NCI-H2196 (cell line): ENCODE measurements around the gene LCE1F.

Source experiments
- DNase-seq: peaks from one replicate; lab custom pipeline; 2025; ENCODE audit not compliant: unreplicated experiment; lab: John Stamatoyannopoulos, UW

Gene LCE1F

DNA sequence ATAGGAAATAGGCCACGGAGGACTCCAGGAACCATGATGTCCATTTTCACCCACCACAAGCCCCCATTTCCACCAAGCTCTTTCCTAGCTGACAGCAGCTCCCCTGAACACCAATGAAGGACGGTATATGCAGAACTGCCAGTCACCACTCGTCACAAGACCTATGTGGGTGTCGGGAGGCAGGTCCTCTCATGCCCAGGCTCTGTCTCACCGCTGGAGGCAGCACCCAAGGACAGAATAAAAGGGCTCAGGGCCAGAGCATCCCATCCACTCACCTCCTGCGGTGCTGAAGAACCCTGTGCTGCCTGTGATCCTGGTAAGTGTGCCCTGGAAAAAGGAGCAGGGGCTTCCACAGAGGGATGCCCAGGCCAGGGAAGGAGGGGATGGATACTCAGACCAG is at the start of gene LCE1F:
LCE1F (plus strand) TSS at position 266 of the 400 bp plus-strand sequence. CDS start 1,232 bp downstream, outside the sequence.
- DNase-seq: no peak

DNA sequence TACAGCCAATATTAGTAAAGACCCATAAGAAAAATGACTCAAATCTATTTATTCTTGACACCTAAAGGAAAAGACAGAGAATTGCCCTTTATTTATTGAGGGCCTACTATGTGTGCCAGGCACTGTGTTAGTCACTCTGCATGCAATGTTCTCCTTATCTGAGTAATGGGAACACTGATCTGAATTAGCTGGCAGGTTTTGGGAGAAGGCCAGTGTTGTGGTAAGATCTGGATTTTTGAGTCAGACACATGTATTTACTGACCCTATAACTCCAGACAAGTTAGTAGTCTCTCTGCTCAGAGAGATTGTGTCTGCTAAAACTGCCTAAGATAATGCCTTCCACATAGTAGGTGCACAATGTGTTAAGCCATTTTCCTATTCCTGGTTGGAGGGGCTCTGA is 49.7 kb upstream of the LCE1F start:
- no peak for DNase-seq

DNA sequence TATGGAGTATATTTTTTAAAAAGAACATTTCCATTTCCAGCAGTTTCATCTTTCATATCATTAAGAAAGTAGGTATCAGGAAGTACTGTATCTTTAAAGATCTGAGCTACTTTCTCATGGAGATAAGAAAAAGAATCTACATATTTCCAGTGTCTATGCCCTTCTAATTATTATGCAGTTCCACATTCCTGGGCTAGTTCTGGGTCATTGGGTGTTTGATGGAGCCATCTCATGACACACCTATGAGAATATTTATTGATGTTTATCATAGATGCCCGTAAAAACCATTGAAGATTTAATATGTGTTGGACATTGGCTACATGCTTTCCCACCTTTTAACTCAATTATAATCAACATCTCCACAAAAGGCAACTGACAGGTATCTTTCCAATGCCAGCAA is 46.0 kb upstream of the LCE1F start:
- DNase-seq: no peak

DNA sequence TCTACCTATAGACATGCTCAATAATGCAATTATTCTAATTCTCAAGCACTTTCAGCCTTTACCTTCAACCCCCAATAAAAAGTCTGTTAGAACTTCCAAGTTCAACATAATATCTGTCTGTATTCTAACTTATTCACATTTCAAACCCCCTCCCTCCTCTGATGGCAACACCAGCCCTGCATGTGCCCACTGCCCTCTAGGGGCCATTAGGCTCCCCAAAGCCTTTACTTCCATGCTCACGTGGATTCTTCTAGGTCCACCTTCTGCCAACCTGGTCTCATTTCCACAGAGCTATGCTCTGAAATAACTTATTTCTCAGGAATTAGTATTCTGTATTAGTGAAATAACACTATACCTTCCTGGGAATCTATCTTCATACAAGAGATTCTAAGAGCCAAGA is 39.3 kb upstream of the LCE1F start:
- DNase-seq: no peak

GRCh38 chr1:152737997-152738396 is 36.9 kb upstream of the LCE1F start:
- DNase-seq: no peak

- no peak for DNase-seq
Measured at GRCh38 chr1:152739841-152740240, 35.1 kb upstream of the LCE1F start.

- no peak for DNase-seq
Measured at GRCh38 chr1:152741656-152742055, 33.3 kb upstream of the LCE1F start.

DNA sequence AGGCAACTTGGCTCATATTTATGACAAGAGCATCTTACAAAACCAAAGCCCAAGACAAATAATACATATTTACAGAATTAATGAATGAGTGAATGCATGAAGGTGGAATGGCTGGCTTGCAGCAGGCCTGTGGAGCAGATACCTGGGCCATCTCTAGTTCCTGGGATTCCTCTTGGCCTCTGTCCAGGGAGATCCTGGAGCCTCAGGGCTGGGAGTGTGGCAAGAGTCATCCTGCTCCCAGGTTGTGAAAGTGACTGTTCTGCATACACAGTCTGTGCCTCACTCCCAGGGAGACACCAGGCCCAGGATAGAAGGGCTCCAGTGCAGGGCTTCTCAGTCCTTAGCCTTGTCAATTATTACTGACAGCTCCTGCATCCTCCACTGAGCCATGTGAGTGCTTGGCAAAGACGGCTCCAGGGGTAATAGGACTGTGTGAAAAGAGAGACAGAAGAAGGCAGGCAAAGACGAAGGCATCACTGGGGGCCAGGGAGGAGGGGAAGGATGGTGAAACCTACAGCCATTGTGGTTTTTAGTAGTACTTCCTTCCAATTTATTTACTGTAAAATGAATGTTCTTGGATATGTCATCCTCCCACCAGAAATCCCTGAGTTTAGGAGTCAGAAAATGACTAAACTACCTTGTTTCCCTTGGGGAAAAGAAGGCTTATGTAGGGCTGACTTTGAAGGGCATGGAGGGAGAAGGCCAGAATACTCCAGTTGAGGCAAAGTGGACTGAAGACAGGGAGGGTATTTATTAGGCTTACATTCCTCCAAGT is 31.4 kb upstream of the LCE1F start:
- no peak for DNase-seq

- no peak for DNase-seq
Measured at GRCh38 chr1:152745289-152745704, 29.6 kb upstream of the LCE1F start.

DNA sequence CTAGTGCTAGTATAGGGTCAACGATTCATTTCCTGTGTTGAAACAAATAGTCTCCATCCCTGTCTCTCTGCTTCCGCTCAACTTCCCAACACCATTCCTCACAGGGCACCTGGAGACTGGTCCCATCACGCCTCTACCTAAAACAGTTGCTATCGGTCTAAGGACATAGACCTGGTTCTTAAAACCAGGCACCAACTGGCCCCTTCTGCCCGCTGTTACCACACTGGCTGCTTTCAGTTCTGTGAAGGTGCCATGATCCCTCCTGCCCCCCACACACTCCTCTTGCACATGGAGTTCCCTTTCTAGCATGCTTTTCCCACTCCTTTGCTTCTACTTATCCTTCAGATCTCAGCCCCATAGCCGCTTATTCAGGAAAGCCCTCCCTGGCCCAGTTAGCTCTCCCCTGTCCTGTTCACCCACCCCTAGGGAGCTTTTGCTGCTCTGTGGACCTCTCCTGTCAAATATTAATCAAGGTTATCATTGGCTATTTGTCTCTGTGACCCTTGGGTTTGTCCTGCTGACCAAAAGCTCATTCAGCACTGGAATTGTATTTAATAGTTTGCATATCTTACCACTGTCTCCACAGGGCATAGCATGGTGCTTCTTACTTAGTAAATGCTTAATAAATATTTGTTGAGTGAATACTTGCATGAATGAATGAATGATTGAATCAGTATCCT is 29.0 kb upstream of the LCE1F start:
- DNase-seq: no peak

DNA sequence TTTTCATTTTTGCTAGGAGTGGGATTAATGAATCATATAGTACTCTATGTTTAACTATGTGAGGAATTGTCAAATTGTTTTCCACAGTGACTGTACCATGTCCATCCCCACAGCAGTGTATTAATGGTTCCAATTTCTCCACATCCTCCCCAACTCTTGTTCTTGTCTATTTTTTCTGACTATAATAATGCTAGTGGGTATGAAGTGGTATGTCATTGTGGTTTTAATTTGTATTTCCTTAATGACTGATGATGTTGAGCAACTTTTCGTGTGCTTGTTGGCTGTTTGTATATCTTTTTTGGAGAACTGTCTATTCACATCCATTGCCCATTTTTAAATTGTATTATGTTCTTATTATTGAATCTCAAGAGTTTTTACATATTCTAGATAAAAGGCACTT is 27.1 kb upstream of the LCE1F start:
- no peak for DNase-seq

DNA sequence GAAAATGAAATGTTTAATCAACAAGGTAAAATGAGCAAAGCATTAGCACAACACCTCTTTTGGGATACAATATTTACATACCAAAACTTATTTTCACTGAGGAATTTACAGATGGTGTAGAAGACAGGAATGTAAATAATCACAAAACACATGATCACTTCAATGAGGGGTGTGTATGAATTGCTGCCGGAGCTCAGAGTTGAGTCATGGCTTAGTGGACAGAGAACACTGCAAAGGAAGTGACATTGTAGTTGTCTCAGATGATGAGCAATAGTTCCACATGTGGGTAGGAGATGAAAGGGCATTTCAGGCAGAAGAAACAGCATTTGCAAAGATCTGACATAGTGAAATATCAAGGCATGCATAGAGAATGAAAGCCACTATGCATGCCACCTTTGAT is 22.7 kb upstream of the LCE1F start:
- no peak for DNase-seq

DNA sequence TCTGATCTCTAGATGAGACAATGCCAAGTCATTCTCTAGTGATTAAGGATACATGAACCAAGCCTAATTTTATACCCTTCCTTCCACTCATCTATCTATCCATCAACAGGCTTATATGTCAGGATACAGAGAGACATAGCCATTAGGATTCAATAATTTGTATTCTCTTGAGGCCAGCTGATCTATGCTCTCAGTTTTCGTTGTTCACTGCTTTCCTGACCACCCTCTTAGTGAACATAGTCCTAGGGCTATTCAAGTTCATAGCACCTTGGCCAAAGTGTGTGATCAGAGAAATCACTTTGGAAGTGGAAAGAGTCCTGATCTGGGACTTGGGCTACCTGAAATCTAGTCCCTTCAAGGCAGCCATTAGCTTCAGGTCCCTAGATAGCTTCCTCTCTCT is 21.4 kb upstream of the LCE1F start:
- DNase-seq: no peak

- no peak for DNase-seq
Measured at GRCh38 chr1:152756872-152757271, 18.1 kb upstream of the LCE1F start.

- DNase-seq: no peak
Measured at GRCh38 chr1:152757747-152758146, 17.2 kb upstream of the LCE1F start, which contains the start of gene KPRP. KPRP (plus strand) TSS chr1:152758025; CDS start chr1:152759589, 1,564 bp downstream.

DNA sequence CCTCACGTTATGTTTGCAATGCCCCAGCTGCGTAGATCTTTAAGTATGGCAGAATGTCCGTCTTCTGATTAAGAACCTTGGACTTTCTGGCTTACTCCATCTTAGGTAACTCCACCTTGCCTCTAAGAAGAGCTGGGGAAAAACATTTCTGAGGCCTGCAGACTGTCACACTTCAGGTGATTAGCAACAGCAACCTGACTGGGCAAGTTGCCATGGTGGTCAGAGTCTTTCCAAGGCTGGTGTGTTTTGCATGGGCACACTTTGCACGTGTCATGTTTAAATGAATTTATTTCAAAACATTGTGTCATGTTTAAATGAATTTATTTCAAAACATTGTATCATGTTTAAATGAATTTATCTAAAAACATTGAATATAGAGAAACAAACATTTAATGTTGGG is 16.3 kb upstream of the LCE1F start:
- no peak for DNase-seq

- DNase-seq: no peak
Measured at GRCh38 chr1:152759453-152760173, 15.3 kb upstream of the LCE1F start.

GRCh38 chr1:152760551-152761190 is 14.3 kb upstream of the LCE1F start:
- no peak for DNase-seq

DNA sequence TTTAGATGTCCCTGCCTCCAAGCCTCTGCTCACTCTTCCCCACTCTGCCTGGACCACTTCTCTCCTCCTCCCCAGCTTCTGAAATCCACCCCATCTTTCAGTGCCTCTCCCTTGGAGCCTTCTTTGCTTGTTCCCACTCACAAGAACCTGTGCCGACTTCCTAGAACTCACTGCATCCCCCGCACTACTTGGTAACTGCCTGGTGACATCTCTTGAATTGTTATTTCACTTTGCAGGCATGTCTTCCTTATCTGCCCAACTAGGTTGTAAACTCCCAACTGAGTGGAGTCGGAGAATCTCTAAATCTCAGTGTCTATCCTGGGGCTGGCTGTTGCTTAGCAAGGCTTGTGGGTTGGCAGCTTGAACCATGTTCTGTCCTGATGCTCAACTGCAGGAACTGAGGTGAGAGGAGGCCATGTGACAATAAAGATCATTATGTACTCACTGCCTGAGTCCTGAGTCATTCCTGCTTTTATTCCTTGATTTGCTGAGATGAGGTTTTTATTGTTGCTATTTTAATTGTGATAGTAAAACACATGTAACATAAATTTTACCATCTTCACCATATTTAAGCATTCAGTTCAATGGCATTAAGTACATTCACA is 13.2 kb upstream of the LCE1F start:
- DNase-seq: no peak

- no peak for DNase-seq
Measured at GRCh38 chr1:152768847-152769533, 6.0 kb upstream of the LCE1F start.
